Tibial artery (tissue), 4 donors: Measurements from ENCODE around the gene LRRC4B.

ENCODE experiments used
- DNase-seq, 2 donors: peaks; one replicate each; pipeline ENCODE4 v3.0.0-alpha.2; 2019
- H3K27ac ChIP-seq, 2 donors: fragments of 200-600 bp; sonication (generic) in 1 of 2; 1 replicate in 1 of 2; 2 replicates in 1 of 2; pipeline ENCODE4 v1.5.1; 2018 to 2019; ENCODE audit warnings: mild to moderate bottlenecking in 1 of 2
- H3K27me3 ChIP-seq, 2 donors: fragments of 200-600 bp; sonication (generic) in 1 of 2; one replicate each; pipeline versions ENCODE4 v1.5.1 to v1.6.0; 2016 to 2019
- H3K36me3 ChIP-seq, 3 donors: fragments of 200-600 bp; sonication (generic) in 2 of 3; one replicate each; pipeline ENCODE4 v1.5.1; 2016 to 2019; ENCODE audit warnings: mild to moderate bottlenecking in 2 of 3
- H3K4me1 ChIP-seq, 4 donors: fragments of 200-600 bp; sonication (generic) in 2 of 4; 1 replicate in 3 of 4; 2 replicates in 1 of 4; pipeline ENCODE4 v1.5.1; 2016 to 2019
- H3K4me3 ChIP-seq, 2 donors: fragments of 200-600 bp; sonication (generic) in 1 of 2; 1 replicate in 1 of 2; 2 replicates in 1 of 2; pipeline ENCODE4 v1.5.1; 2018 to 2019; ENCODE audit warnings: mild to moderate bottlenecking in 2 of 2
- H3K9me3 ChIP-seq, 3 donors: fragments of 200-600 bp; sonication (generic) in 1 of 3; one replicate each; pipeline ENCODE4 v1.5.1; 2016 to 2019
- intact Hi-C: fragments of 100-400 bp; cut with DNase I; formaldehyde crosslinking; loops from one replicate; pipeline ENCODE4 v1.15.0; 2023; ENCODE audit warnings: low total_unique reads
- TF ChIP-seq, protein P1 (sequence below), 2 experiments: fragments of 200-600 bp in 1 of 2; fragments of 450-650 bp in 1 of 2; IDR thresholded peaks; one replicate each; pipeline ENCODE4 v1.5.1; 2017 to 2019; ENCODE audit warnings: antibody characterized with exemption in 2 of 2, mild to moderate bottlenecking in 1 of 2, moderate library complexity in 1 of 2

The LRRC4B gene

DNA sequence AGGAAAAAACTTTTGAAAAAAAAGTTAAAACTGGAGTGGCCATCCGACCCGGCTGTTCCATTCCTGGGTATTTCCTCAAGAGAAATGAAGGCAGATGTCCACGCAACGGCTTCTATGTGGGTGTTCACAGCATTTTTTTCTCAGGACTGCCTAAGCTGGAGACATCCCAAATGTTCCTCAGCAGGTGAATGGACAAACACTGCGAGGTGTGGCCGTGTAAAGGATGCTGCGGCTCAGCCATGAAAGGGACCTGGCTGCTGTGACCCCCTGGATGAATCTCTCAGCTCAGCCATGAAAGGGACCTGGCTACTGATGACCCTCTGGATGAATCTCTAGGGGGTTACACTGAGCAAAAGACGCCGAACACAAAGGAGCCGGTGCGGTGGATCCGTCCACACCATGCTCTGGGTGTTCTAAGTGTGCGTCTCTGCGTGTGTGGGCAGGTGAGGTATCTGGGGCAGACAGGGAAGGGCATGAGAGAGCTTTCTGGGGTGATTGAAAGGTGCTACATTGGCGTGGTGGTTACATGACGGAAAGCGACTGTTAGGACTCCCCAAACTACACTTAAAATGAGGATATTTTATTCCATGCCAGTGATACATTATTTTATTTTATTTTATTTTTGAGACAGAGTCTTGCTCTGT is 47.3 kb downstream of the LRRC4B start:
- TF ChIP-seq, protein P1, sequence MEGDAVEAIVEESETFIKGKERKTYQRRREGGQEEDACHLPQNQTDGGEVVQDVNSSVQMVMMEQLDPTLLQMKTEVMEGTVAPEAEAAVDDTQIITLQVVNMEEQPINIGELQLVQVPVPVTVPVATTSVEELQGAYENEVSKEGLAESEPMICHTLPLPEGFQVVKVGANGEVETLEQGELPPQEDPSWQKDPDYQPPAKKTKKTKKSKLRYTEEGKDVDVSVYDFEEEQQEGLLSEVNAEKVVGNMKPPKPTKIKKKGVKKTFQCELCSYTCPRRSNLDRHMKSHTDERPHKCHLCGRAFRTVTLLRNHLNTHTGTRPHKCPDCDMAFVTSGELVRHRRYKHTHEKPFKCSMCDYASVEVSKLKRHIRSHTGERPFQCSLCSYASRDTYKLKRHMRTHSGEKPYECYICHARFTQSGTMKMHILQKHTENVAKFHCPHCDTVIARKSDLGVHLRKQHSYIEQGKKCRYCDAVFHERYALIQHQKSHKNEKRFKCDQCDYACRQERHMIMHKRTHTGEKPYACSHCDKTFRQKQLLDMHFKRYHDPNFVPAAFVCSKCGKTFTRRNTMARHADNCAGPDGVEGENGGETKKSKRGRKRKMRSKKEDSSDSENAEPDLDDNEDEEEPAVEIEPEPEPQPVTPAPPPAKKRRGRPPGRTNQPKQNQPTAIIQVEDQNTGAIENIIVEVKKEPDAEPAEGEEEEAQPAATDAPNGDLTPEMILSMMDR (IDR thresholded peaks at IDR 0.05): no peak
- no peaks in the 10 kb centered on the region for H3K27me3 ChIP-seq
- peaks cover 8 to 19% (median 11%) of the 10 kb centered on the region in 3 donors for H3K36me3 ChIP-seq
- intact Hi-C loops: no loop called here
- no peak overlapping the region for H3K27ac ChIP-seq
- no peaks in the 10 kb centered on the region for H3K9me3 ChIP-seq
- H3K4me3 ChIP-seq: no peak overlapping the region
- no peaks in the 10 kb centered on the region for H3K4me1 ChIP-seq
- no peak for DNase-seq

- peaks cover 0 to 4% (median 0%) of the 10 kb centered on the region in 4 donors for H3K4me1 ChIP-seq
- TF ChIP-seq, protein P1 (IDR thresholded peaks at IDR 0.05): no peak
- H3K4me3 ChIP-seq: no peak overlapping the region
- no peak for DNase-seq
- H3K36me3 ChIP-seq: peaks cover 8 to 19% (median 11%) of the 10 kb centered on the region in 3 donors
- intact Hi-C loops: no loop called here
- H3K9me3 ChIP-seq: no peaks in the 10 kb centered on the region
- no peaks in the 10 kb centered on the region for H3K27me3 ChIP-seq
- H3K27ac ChIP-seq: no peak overlapping the region
Measured at GRCh38 chr19:50519006-50519575, 49.1 kb downstream of the LRRC4B start.

DNA sequence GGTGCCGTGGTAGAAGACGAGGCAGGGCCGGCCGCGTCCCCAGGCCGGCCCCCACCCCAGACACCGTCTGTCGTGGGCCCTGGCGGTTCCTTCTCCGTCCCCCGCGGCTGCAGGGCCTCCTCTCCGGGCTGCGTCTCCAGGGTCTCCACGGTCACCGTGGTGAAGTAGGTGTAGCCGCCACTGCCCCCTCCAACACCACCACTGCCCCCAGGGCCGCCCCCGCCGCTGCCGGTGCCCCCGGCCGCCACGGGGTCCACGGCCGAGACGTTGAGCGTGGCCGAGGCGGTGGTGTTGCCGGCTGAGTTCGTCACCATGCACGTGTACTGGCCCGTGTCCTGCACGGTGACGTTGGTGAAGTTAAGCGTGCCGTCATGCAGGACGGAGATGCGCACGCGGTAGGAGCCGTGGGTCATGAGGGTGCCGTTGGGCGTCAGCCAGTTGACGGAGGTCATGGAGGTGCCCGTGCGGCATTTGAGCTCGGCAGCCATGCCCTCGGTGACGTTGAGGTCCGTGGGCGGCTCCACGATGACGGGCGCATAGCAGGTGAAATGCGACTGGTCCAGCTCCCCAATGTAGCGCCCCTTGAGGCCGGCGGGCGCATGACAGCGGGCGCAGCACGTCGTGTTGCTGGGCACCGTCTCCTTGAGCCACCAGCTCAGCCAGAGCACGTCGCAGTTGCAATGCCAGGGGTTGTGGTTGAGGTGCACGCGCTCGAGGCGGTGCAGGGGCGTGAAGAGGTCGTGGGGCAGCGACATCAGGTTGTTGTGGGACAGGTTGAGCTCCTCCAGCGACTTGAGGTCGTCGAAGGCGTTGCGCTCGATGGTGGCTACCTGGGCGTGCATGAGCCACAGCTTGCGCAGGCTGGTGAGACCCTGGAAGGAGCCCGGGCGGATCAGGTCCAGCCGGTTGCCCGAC is 49.9 kb downstream of the LRRC4B start:
- Histone ChIP-seq H3K9me3 (no peaks in the 10 kb centered on the region), H3K4me1 (peaks cover 0 to 4% (median 0%) of the 10 kb centered on the region in 4 donors), H3K36me3 (peaks cover 8 to 19% (median 11%) of the 10 kb centered on the region in 3 donors), H3K27me3 (no peaks in the 10 kb centered on the region), H3K4me3 (no peak overlapping the region), H3K27ac (no peak overlapping the region)
- DNase-seq: no peak
- intact Hi-C loops: no loop called here
- TF ChIP-seq, protein P1 (IDR thresholded peaks at IDR 0.05): no peak

DNA sequence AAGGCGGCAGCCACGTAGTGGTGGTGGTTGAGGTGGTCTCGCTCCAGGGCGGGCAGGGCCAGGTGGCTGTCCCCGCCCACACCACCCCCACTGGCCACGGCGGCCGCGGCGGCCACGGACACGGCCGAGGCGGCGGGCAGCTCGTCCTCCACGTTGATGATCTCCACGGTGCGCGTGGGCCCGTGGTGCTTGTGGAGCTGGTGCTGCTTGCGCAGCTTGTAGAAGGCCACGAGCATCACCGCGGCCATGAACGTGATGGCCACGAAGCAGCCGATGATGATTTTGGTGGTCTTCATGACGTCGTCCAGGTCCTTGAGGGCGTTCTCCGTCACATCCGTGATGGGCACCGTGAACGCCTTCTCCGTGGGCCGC is 50.5 kb downstream of the LRRC4B start:
- Histone ChIP-seq H3K27me3 (no peaks in the 10 kb centered on the region), H3K9me3 (no peaks in the 10 kb centered on the region), H3K4me1 (peaks cover 0 to 4% (median 0%) of the 10 kb centered on the region in 4 donors), H3K4me3 (no peak overlapping the region), H3K36me3 (peaks cover 8 to 19% (median 11%) of the 10 kb centered on the region in 3 donors), H3K27ac (no peak overlapping the region)
- intact Hi-C loops: no loop called here
- TF ChIP-seq, protein P1 (IDR thresholded peaks at IDR 0.05): no peak
- DNase-seq: no peak

DNA sequence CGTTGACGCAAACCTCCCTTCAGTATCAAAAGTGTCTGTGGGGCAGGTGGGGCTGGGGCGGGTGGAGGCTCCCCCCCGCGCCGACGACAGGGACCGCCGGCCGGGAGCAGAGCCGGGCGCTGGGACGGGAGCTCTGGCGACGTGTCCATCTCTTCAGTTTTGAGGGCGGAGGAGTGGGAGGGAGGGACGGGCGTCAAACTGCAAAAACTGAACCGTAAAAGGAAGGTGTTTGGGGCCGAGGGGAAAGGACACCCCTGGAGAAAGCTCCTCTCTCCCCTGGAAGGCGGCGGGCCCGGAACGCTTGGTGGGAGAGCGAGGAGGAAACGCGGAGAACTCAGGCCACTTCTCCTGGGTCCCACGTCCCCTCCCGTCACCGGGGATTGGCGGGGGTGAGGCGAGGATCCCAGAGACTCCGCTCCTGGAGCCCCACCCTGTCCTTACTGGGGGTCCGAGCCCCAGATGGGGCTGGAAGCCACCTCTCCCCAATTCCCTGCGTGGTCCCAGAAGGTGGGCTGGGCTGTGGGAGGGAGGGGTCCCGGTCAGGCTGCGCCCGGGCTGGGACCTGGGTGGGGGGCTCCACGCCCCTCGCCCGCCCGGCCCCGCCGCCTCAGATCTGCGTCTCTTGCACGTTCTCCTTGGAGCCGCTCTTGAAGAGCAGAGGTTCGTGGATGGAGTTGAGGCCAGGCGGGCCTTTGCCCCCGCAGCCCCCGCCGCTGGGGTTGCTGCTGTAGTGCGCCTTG is 51.1 kb downstream of the LRRC4B start:
- Histone ChIP-seq H3K36me3 (peaks cover 8 to 19% (median 11%) of the 10 kb centered on the region in 3 donors), H3K4me3 (no peak overlapping the region), H3K9me3 (no peaks in the 10 kb centered on the region), H3K4me1 (peaks cover 0 to 4% (median under 1%) of the 10 kb centered on the region in 4 donors), H3K27ac (no peak overlapping the region), H3K27me3 (no peaks in the 10 kb centered on the region)
- TF ChIP-seq, protein P1 (IDR thresholded peaks at IDR 0.05): no peak
- intact Hi-C loops: no loop called here
- no peak for DNase-seq
